ENCODE measurements around the gene SERINC2.
"Not testable (repeated sequence)": the region's sequence is repeated elsewhere in the genome, so short reads cannot be mapped to it uniquely, and the experiment has no call there.

The SERINC2 gene

DNA sequence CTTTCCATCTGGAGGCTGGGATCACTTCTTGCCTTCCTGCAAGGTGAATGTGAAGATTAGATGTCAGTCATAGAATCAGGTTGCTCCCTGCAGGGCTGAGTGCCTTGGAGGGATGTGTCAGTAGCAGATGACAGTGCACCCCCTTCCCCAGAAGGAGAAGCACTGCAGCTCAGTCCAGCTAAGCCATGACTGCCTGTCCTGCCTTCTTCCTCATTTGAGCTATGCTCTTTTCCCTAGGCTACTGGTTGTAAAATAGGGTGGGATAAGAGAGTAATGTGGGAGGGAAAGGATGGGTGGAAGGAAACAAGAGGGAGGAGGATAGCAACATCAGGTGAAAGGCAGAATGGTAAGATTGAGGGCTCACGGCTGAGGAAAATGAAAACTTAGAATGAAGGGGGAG, 29.0 kb upstream of the SERINC2 start:
- no peak for DNase-seq (ENCODE audit: low read depth)

DNA sequence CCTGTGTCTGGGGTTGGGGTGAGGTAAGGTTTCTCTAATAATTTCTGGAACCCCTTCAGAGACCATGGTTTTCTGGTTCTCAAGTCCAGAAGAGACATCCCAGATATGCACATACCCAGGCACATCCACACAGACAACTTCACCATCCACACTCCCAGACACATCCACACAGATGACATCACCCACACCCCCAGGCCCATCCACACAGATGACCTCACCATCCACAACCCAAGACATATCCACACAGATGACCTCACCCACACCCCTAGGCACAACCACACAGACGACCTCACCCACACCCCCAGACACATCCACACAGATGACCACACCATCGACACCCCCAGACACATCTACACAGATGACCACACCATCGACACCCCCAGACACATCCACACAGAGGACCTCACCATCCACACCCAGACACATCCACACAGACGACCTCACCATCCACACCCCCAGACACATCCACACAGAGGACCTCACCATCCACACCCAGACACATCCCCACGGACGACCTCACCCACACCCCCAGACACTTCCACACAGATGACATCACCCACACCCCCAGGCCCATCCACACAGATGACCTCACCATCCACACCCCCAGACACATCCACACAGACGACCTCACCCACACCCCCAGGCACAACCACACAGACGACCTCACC, 26.3 kb upstream of the SERINC2 start:
- not testable (repeated sequence) for DNase-seq (ENCODE audit: low read depth)

DNA sequence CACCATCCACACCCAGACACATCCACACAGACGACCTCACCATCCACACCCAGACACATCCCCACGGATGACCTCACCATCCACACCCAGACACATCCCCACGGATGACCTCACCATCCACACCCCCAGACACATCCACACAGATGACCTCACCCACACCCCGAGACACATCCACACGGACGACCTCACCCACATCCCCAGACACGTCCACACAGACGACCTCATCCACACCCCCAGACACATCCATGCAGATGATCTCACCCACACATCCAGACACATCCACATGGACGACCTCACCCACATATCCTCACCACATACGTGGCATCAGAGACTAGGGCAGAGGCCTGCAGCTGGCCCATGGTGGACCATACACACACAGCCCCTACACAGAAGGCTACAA, 25.4 kb upstream of the SERINC2 start:
- DNase-seq (ENCODE audit: low read depth): no peak

DNA sequence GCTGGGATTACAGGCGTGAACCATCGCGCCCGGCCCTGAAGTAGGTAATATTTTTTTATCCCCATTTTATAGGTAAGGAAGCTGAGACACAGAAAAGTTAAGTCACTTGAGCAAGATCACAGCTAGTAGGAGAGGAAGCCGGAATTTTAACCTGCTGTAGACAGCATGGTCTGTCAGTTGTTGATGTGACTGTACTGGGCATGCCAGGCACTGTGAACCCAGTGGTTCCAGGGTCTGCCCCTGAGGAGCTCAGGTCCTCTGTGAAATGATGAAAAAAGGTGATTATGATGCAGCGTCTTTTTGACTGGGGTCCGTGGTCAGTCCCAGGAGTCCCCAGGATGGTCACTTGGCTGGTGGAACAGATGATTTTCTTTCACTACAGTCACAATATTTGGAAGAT, 23.4 kb upstream of the SERINC2 start:
- DNase-seq (ENCODE audit: low read depth): no peak

DNA sequence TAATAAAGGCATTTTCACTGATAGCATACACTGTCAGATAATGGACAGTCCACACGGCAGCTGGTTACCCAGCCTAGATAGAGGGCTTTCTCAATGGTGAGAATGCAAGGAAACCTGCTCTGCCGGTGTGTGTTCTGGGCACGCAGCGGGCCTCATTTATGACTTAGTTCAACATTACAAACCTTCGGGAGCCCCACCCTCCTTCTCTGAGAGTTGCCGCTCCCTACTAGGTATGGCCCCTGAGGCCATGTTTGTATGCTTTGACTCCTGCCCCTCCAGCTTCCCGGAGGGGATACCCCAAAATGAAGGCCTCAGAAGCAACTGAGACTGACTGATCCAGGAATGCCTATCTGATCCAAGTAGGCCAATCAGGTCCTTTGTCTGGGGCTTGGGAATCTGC, 22.9 kb upstream of the SERINC2 start:
- DNase-seq (ENCODE audit: low read depth): no peak

DNA sequence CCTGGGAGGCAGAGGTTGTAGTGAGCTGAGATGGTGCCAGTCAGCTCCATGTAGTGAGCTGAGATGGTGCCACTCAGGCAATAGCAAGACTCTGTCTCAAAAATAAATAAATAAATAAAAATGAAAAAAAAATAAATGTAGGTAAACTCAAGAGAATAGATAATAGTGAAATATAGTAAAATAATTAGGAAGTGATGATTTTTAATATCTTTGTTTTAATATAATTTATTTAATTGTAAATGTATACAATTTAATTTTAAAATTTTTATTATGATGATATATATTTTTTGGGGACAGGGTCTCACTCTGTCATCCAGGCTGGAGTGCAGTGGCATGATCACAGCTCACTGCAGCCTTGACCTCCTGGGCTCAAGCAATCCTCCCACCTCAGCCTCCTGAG, 19.6 kb upstream of the SERINC2 start:
- no peak for DNase-seq (ENCODE audit: low read depth)

DNA sequence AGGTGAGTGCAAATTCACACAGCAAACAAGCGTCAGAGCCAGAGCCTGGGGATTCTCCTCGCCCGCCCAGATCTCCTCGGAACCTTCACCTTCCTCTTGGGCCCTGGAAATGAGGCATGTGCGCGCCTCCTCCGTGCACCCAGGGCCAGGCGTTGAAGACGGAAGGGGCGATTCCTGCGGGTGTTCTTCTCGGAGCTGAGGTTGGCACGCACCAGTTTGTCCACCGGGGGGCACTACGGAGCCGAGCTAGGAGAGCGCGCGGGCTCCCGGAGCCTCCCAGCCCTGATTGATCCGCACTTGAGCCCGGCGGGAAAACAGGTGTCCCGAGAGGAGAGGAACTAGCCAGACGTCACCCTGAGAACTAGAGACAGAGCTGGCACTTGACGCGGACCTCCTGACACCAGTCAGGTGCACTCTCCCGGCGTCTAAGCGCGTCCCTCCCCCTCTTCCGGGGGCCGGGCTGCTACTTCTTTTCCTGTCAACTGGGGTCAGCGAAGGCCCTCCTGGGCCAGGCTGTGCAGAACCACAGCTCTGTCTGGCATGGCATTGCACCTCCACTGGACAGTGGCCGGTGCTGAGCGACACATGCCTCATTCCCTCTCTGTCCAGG, 18.3 kb upstream of the SERINC2 start:
- DNase-seq (ENCODE audit: low read depth): peak; percentile 67

DNA sequence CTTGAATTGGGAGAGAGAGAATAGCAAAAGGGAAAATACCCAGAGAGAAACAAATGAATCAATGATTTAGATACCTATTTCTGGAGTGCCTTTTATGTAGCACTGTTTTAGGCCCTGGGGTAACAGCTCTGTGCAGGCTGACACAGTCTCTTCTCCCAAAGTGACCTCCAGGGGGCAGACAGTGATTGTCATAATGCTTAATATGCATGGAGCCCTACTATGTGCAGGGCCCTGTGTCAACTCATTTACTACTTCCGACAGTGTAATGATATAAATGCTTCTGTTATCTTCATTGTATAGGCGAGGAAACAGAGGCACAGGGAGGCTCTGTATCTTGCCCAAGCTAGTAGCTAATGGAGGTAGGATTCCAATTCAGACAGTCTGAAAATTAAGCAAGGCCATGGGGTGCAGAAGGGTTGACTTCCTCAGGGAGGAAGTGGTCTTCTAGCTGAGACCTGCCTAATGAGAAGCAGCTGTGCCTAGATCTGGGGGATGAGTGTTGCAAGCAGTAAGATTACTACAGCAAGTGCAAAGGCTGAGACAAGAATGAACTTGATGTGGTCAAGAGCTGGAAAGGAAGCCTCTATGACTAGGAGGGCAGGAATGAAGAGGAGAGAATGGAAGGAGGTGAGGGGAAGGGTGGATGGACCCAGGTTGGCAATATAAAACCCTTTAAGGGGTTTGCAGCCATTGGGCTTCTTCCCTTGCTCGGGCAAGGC, 16.2 kb upstream of the SERINC2 start:
- DNase-seq (ENCODE audit: low read depth): no peak

DNA sequence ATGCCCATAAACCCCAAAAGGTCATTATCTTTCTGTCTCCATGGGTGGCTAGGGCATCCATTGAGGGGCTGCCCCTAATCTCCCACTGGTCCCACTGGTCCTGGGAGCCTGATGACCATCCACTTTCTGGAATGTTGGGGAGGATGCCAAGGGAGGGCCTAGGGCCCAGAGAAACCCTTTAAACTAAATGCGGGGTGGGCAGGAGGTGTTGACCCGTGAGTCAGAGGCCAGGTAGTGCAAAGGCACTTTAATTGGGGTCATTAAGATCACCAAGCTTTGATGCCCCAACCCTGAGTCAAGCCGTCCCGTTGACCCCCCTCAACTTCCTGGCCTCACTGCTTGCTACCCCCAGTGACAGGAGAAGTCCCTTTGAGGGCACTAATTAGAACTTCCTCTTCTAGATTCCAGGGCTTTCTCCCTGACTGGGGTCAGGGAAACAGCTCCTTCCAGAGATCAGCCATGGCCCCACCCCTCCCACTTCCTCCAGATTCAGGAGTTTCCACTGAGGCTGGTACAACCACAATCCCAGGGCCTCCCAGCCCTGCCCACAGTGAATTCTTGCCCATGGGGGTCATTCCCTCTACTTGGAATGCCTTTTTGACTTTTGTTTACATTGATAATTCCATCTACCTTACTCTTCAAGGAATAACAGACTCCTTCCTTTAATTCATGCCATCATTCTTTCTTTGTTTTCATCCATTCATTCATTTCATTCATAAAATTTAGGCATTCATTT, 15.5 kb upstream of the SERINC2 start:
- DNase-seq (ENCODE audit: low read depth): no peak

DNA sequence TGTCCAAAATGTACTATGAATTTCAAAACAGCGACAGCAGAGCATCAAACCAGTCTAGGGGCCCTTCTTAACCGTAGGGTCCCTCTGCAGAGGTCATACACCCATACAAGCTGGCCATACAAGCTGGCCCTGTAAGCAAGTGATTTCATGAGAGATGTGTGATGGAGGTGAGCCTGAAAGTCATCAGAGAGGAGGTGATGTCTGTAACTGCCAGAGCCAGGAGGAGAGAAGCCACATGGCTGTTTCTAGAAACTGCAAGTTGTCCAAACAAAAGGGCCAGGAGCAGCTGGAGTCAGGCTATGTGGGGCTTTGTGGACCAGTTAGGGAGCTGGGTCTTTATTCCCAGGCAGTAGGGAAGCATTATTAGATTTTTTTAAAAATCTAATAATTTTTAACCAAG, 14.8 kb upstream of the SERINC2 start:
- no peak for DNase-seq (ENCODE audit: low read depth)

DNA sequence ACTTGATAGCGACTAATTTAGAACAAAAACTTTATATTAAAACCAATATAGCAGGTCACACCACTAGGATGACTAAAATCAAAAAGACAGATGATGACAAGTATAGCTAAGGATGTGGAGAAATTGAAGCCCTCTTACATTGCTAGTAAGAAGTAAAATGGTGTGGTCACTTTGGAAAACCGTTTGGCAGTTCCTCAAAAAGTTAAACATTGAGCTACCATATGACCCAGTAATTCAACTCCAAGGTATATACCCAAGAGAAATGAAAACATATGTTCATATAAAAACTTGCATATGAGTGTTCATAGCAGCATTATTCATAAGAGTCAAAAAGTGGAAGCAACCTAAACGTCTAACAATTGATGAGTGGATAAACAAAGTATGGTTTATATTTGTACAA, 13.0 kb upstream of the SERINC2 start:
- no peak for DNase-seq (ENCODE audit: low read depth)

DNA sequence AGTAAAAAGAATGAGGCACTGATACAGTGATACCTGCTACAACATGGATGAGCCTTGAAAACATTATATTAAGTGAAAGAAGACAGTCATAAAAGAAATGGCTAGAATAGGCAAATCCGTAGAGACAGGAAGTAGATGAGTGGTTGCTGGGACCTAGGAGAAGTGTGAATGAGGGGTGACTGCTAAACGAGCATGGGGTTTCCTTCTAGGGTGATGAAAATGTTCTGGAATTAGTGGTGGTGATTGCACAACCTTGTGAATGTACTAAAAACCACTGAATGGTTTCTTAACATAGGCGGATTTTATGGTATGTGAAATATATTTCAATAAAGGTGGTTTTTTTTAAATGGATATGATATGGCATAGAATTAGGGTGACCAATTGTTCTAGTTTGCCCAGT, 12.6 kb upstream of the SERINC2 start:
- no peak for DNase-seq (ENCODE audit: low read depth)

DNA sequence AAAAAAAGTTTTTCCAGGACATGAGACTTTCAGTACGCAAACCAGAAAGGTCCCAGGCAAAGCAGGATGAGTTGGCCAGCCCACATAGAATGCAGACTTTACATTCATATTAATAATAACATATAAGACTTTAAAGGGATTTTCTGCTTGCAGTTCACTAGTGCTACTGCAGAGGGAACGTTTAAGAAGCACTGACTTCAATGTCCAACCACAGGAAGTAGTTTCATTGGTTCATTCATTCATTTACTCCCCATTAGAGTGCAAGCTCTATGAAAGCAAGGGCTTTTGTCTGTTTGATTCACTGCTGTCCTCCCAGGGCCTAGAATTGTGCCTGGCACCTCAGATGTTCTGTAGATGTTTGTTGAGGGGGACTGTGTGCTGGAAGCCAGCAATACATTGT, 11.8 kb upstream of the SERINC2 start:
- DNase-seq (ENCODE audit: low read depth): no peak

DNA sequence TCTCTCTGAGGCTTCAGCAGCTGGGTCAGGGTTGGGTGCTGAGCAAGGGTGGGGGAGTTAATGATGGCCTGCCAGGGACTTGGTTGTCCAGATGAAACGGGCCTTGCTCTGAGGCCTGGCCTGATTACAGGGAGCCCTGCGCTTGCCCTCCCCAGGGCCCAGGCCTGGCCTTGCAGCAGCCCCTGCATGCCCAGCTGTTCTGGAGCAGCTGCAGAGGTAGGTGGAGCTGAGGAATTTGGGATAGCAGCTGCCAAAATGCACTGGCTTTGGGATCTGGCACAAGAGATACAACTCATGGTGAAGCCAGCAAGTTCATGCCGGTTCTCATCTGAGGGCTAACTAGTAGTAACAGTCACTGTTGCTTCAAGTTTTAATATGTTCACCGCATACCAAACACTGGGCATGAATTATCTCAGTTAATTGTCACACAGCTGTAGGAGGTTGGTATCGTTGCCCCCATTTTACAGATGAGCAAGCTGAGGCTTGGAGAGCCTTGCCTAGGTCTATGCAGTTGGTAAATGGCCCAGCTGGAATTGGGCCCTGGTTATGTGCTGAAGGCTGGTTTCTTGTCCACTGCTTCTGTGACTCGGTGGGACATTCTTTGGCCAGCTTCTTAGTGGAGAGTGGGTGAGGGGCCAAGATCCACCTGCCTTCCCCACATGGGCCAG, 7.3 kb upstream of the SERINC2 start:
- no peak for DNase-seq (ENCODE audit: low read depth)

DNA sequence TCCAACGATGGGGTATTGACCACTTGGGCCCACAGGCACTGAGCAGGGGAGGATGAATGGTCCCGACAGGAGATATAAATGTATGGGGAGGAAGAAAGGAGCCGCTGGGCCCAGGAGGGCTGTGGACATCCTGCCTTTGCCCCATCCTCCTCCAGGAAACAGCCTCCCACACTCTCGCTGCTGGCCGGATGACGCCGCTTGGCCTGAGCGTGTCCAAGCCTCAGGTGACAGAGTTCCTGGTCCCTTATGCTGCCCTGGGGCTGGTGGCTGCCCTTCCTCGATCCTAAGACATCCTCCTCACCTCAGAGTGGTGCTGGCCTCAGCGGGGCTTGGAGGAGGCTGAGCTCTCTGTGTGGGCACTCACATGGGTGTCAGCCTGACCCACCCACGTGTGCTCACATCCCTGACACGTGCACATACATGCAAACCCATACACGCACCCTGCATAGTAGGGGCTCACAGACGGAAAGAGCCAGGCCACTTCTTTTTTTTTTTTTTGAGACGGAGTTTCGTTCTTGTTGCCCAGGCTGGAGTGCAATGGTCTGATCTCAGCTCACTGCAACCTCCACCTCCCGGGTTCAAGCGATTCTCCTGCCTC, 5.9 kb upstream of the SERINC2 start:
- DNase-seq (ENCODE audit: low read depth): no peak

DNA sequence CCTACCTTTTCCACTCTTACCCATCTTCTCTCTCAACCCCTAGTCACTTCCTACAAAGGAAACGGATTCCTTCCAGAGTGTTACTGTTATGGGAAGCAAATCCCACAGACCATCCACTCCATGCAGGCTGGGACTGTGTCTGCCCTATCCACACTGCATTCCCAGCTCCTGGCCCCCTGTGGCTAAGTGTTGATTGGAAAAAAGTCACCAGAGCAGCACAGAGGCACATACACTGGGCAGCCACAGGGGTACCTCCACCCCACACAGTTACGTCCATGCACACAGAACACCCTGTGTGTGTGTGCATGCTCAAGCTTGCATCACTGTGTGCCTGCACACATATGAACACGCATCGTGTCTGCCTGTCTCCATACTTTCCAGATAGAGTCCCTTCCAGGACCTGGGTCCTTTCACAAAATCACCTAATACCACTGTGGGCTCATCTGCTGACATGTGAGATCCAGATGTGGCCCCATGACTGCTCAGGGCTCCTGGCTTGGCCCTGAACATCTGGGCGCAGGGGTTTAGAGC, 4.2 kb upstream of the SERINC2 start:
- no peak for DNase-seq (ENCODE audit: low read depth)

DNA sequence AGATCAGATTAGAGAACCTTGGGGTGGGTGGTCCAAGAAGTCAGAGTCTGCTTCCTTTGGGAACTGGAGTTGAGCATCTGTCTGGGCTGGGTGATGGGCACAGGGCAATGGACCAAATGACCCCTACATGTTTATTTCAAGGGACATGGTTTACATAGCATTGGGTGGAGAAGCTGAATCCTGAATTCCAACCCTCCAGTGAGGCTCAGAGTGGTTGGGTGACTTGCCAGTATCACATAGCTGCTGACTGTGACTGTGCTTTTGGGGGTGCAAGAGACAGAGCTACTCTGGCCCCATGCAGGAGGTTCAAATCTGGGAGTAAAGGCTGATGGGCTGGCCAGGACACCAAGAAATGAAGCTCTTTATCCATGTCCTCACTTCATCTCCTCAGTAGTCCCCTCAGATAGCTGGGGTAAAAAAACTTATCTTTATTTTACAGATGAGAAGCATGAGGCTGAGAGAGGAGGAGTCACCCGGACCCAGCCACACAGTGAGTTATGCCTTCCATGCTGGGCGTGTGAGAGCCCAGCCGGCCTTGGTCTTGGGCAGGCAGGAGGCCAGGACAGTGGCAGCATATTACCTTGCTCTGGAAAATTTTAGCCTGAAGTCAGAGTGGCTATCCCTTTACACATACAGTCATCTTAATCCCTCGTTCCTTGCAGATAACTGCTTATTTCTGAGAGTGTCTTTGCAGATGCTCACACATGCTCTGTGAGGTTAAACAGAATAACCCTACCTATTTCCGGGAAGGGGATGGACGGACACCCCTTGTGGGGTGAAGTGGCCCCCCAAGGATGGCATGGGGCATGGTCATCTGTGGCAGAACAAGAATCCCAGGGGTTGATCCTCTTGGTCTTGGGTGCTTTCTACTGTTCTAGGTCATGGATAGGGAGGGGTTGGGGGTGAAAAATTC, 2.8 kb upstream of the SERINC2 start:
- DNase-seq (ENCODE audit: low read depth): no peak

DNA sequence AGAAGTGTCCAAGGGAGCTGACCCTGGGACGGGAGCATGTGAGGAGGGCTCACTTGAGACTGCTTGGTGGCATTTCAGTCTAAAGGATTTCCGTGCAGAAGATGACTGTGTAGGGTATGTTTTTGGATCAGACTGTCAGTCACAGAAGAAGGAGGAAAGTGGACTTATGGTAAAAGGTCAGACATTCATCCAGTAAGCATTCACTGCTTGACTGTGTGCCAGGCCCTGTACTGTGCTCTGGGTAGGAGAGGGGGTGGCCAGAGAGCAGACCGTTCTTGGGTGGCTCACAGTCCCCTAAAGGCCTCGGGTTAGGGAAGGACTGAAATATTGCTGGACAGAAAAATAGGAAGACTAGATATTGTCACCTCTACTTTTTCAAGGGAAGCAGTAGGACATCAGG, 2.1 kb upstream of the SERINC2 start:
- DNase-seq (ENCODE audit: low read depth): no peak

DNA sequence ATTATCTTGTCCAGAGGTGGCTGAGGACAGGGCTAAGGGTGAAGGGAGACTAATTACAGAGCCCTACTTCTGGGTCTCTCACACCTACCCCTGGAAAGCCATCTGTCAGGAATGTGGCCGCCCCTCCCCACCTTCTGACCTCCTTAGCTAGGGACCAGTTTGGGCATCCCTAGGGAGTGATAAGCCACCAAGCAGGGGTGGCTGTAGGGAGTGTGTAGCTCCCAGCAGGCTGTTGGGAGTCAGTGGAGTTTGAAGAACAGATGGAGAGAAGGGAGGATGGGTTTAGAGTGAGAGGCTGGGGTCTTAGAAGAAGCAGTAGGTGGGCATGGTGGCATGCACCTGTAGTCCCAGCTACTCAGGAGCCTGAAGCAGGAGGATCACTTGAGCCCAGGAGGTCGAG, 808 bp upstream of the SERINC2 start:
- no peak for DNase-seq (ENCODE audit: low read depth)

DNA sequence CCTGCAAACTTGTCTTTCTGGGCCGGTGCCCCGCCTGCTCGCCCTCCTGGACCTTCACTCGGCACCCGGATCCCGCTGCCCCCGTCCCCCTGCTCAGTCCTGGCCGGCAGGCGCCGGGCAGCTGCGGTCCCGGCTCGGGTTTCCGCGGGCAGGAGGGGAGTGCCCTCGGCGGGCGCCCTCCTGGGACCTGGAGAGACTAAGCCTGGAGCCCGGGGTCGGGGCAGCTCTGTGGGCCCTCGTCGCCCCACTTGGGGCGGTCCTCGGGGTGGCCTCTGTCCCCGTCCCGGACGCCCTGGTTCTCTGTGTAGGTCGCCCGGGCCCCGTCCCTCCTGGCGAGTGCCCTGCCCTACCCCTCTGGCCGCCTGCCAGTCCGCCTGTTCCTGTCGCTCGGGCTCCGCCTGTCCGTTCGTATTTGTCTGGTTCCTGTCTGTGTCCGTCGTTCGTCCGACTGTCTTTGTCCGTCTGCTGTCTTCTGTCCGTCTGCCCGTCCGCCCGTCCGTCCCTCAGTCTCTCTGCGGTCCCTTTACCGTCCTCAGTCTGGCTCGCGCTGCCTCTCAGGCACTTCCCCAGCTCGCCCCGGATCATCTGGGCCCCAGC, 490 bp downstream of the SERINC2 start:
- no peak for DNase-seq (ENCODE audit: low read depth)

Measured in stimulated activated CD8-positive, alpha-beta memory T cell treated with anti-CD3 and anti-CD28 coated beads, Interleukin-12 subunit alpha, Interleukin-12 subunit beta, amount 100 ng/mL, for 1 hour (primary cell).